Regular cardiac myocyte (primary cell): Measurements from ENCODE around the gene RING1. TPM values are rescaled to one million over a fixed set of nuclear protein-coding genes. Genes with fewer than 3 reads are reported as not detected.

Experiments
- total RNA-seq: library from RNA; depleted of rRNA; stranded (reverse); fragments of >200 nt; gene quantifications from 2 replicates; pipeline ENCODE4 v1.2.3, GENCODE V29; 2014

Gene RING1
- total RNA-seq = 22.8 TPM in 2 replicates

DNA sequence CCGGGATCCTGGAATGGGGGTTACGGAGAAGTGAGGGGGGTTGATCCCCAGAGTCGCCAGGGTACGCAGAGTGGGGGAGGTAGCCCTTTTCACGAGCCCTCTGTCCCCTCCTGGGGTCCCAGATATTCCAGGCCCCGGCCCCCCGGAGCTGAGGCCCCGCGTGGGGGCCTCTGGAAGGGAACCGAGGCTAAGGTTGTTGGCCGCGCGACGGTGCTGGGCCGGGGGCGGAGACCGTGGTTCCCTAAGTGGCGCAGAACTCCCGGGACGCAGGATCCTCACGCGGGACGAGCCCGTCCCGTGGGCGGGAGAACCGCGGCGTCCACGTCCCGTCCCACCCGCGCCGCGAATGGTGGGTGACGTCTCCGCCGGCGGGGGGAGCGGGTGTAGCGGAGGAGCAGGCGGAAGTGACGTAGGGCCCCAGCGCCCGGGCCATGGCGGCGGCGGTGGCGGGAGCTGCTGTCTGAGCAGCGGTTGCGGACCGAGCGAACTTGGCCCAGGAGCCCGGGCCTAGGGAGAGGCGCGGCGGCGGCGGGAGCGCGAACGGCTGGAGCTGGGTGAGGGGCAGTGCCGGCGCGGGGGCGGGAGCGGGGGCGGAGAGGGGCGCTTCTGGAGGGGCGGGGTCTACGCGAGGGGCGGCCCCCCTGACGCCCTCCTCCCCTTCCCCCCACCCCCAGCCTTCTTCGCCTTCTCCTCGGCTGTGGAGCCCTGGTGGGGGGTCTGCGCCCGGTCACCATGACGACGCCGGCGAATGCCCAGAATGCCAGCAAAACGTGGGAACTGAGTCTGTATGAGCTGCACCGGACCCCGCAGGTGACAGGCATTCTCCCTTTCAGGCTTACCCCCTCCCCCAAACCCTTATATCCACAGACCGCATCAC, at the start of gene RING1:
Gene RING1, plus strand, starts transcription at position 410 of the 877 bp plus-strand sequence. Its CDS starts 323 bp downstream, at position 733.

DNA sequence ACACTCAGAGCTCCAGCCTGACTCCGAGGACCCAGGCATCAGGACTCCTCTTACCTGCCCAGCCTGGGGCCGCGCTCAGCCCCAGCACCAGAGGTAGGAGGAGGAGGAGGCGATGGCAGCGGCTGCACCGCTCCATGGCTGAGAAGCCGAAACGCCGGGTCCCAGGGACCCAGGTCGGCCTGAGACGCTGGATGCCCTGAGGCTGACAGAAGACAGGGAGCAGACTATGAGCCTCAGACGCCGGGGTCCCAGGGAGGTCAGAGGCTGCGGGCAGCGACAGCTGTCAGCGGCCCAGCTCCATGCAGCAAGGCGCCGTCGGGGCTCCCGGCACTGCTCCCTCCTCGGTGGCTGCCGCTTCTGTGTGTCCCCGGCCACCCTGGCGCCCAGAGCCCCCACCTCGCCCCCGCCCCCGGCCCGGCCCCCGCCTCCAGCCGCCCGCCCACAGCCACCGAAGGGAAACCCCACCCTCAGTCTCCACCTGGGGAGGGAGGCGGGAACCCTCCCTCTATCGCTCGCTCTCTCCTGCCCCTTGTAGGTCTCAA, 16.1 kb upstream of the RING1 start, which contains the start of gene COL11A2:
Gene COL11A2, minus strand, starts transcription at position 363 of the 542 bp plus-strand sequence. Its CDS starts 227 bp downstream, at position 136.

DNA sequence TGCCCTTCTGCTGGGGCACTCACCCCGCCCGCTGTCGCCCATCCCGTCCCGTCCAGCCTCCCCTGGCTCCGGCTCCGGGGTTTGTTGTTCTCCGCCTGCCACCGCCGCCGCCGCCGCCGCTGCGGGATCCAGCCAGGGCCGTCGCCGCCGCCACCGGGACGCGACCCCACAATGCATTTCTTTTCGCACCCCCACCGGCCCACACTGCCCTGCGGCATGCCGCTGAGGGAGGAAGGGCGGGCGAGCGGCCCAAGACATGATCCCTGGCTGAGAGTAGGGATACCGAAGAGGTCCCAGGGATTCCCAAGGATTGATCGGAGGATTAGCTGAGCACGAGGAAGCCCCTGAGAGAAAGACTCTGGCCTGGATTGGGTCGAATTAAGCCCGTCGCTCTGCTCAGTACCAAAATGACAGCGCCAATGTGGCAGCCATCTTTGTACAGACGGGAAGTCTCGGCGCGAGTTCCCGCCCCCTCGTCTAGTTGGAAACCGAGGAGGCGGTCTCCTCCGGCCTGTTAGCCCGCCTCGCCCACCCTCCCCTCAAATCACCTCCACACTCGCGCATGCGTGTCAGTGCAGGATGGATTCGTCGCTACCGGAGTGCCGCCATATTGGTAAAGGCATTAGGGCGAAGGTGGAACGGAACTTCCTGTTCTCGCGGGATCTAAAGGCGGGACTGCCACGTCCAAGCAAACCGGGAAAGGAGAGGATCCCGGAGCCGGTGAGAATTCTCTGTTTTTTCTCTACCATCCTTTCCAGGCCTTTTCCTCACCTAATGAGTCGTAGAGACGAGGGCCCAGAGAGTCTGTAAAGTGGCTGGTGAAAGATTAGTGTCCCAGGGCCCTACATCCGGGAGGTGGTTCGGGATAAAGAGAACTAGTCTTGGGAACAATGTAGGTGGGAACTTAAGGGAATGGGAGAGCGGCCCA, 7.8 kb upstream of the RING1 start, which contains the start of the genes RXRB and SLC39A7:
Gene RXRB, minus strand, starts transcription at position 447 of the 928 bp plus-strand sequence. Its CDS starts 189 bp downstream, at position 258.
Gene SLC39A7, plus strand, starts transcription at position 649 of the 928 bp plus-strand sequence. CDS start 379 bp downstream, outside the sequence.

DNA sequence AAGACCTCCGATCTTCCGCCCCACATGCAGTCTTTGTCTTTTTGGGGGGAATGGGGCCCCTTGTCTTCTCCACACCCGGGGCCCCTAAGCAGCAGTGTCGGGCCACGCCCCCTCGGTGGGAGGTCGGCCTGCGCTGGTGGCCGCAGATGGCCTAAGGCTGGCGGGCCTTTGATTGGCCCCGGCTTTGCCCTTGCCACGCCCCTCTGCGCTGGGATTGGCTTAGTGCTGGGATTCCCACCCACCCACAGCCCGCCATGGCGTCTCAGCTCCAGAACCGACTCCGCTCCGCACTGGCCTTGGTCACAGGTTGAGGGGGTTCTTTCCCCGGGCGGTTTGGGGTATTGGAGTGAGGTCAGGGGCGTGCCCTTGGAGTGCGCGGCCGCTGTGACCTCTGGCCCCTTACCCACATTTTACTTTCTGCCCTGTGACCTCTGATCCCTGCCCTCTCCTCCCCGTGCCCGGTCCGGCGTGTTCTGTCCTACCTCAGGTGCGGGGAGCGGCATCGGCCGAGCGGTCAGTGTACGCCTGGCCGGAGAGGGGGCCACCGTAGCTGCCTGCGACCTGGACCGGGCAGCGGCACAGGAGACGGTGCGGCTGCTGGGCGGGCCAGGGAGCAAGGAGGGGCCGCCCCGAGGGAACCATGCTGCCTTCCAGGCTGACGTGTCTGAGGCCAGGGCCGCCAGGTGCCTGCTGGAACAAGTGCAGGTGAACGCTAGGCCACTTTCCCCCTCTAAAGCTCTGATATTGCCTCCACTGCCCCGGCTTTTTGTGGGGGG, 3.7 kb upstream of the RING1 start, which contains the start of gene HSD17B8:
Gene HSD17B8, plus strand, starts transcription at position 241 of the 776 bp plus-strand sequence. Its CDS starts 14 bp downstream, at position 255.

Other genes with a start within 250 kb of the RING1 start
- 63.7 and 73.2 TPM in 2 replicates for gene BRD2, start 239.9 kb upstream of the RING1 start, total RNA-seq
- gene HLA-DOA, start 198.9 kb upstream of the RING1 start, total RNA-seq = not detected in 2 replicates
- 1.9 and 2.8 TPM in 2 replicates for gene HLA-DPA1, start 134.9 kb upstream of the RING1 start, total RNA-seq
- gene HLA-DPB1, start 132.5 kb upstream of the RING1 start, total RNA-seq = 22.3 and 26.8 TPM in 2 replicates
- gene COL11A2, start 16.0 kb upstream of the RING1 start, total RNA-seq = 0.19 and 0.56 TPM in 2 replicates
- gene RXRB, start 7.8 kb upstream of the RING1 start, total RNA-seq = 22.8 and 23.8 TPM in 2 replicates
- 145 and 250 TPM in 2 replicates for gene SLC39A7, start 7.6 kb upstream of the RING1 start, total RNA-seq
- gene HSD17B8, start 3.8 kb upstream of the RING1 start, total RNA-seq = 4.6 and 9.0 TPM in 2 replicates
- 33.8 and 34.1 TPM in 2 replicates for gene VPS52, start 63.4 kb downstream of the RING1 start, total RNA-seq
- 3,557 and 4,080 TPM in 2 replicates for gene RPS18, start 63.6 kb downstream of the RING1 start, total RNA-seq
- gene B3GALT4, start 68.6 kb downstream of the RING1 start, total RNA-seq = 1.5 and 2.5 TPM in 2 replicates
- 106 and 132 TPM in 2 replicates for gene WDR46, start 80.7 kb downstream of the RING1 start, total RNA-seq
- gene PFDN6, start 81.1 kb downstream of the RING1 start, total RNA-seq = 49.3 and 78.0 TPM in 2 replicates
- gene RGL2, start 90.4 kb downstream of the RING1 start, total RNA-seq = 17.5 and 20.1 TPM in 2 replicates
- 29.5 and 50.7 TPM in 2 replicates for gene TAPBP, start 105.6 kb downstream of the RING1 start, total RNA-seq
- gene ZBTB22, start 109.2 kb downstream of the RING1 start, total RNA-seq = 11.9 and 20.0 TPM in 2 replicates
- gene DAXX, start 114.5 kb downstream of the RING1 start, total RNA-seq = 37.8 and 57.7 TPM in 2 replicates
- gene KIFC1, start 183.3 kb downstream of the RING1 start, total RNA-seq = 5.9 and 52.1 TPM in 2 replicates
- 14.8 and 32.4 TPM in 2 replicates for gene PHF1, start 202.5 kb downstream of the RING1 start, total RNA-seq
- gene CUTA, start 209.6 kb downstream of the RING1 start, total RNA-seq = 87.4 and 143 TPM in 2 replicates
- 2.7 and 2.8 TPM in 2 replicates for gene SYNGAP1, start 211.6 kb downstream of the RING1 start, total RNA-seq
- 3.7 and 7.1 TPM in 2 replicates for gene ZBTB9, start 246.1 kb downstream of the RING1 start, total RNA-seq